ENCODE data around the gene PNMA6F. TPM values are rescaled to one million over a fixed set of nuclear protein-coding genes. Genes with fewer than 3 reads are reported as not detected.
"Not testable (repeated sequence)": the region's sequence is repeated elsewhere in the genome, so short reads cannot be mapped to it uniquely, and the experiment has no call there.

The PNMA6F gene
- polyA plus RNA-seq, 1 experiment = not detected

DNA sequence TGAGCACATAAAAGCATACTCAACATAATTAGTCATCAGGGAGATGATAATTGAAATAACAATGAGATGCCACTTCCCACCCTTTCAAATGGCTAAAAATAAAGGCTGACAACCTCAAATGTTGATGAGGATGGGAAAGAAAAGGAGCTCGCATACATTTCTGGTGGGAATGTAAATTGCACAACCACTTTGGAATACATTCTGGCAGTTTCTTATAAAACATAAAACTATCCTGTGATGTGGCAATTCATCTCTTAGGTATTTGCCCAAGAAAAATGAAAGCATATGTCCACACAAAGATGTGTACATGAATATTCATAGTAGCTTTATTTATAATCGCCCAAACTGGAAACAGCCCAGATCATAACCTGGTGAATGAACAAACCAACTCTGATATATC, 11.7 kb upstream of the PNMA6F start:
- CTCF ChIA-PET = interaction anchor here (1.0 kb wide), 1 partner anchor 161 kb away, joined by 3 read pairs; the partner anchor contains the start of gene BGN
- POLR2A ChIA-PET = no interaction called here
- TF ChIP-seq, protein P1, sequence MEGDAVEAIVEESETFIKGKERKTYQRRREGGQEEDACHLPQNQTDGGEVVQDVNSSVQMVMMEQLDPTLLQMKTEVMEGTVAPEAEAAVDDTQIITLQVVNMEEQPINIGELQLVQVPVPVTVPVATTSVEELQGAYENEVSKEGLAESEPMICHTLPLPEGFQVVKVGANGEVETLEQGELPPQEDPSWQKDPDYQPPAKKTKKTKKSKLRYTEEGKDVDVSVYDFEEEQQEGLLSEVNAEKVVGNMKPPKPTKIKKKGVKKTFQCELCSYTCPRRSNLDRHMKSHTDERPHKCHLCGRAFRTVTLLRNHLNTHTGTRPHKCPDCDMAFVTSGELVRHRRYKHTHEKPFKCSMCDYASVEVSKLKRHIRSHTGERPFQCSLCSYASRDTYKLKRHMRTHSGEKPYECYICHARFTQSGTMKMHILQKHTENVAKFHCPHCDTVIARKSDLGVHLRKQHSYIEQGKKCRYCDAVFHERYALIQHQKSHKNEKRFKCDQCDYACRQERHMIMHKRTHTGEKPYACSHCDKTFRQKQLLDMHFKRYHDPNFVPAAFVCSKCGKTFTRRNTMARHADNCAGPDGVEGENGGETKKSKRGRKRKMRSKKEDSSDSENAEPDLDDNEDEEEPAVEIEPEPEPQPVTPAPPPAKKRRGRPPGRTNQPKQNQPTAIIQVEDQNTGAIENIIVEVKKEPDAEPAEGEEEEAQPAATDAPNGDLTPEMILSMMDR (IDR thresholded peaks at IDR 0.05; ENCODE audit: low read depth, low read length) = no peak
- H3K9me3 ChIP-seq (ENCODE audit: control insufficient read depth, insufficient read depth, low read length) = no peaks in the 10 kb centered on the region
- H3K4me3 ChIP-seq (ENCODE audit: low read depth, low read length) = peak overlapping the region; percentile 58; the same call in 1 of the 2 replicates
- no peak for DNase-seq (ENCODE audit: low read depth, low spot score)
- peaks cover 8% of the 10 kb centered on the region for H3K27me3 ChIP-seq (ENCODE audit: control insufficient read depth, insufficient read depth, low read length)
- no peak overlapping the region for H3K27ac ChIP-seq (ENCODE audit: low read depth, low read length)

GRCh38 chrX:153327561-153327960, 6.0 kb upstream of the PNMA6F start:
- CTCF ChIA-PET = no interaction called here
- Histone ChIP-seq H3K27ac (ENCODE audit: low read depth, low read length) (no peak overlapping the region), H3K9me3 (ENCODE audit: control insufficient read depth, insufficient read depth, low read length) (no peaks in the 10 kb centered on the region), H3K4me3 (ENCODE audit: low read depth, low read length) (no peak overlapping the region), H3K27me3 (ENCODE audit: control insufficient read depth, insufficient read depth, low read length) (peaks cover 17% of the 10 kb centered on the region)
- POLR2A ChIA-PET = no interaction called here
- TF ChIP-seq, protein P1 (IDR thresholded peaks at IDR 0.05; ENCODE audit: low read depth, low read length) = no peak
- no peak for DNase-seq (ENCODE audit: low read depth, low spot score)

- ChIA-PET POLR2A (no interaction called here), CTCF (no interaction called here)
- TF ChIP-seq, protein P1 (IDR thresholded peaks at IDR 0.05; ENCODE audit: low read depth, low read length) = no peak
- peaks cover 12% of the 10 kb centered on the region for H3K27me3 ChIP-seq (ENCODE audit: control insufficient read depth, insufficient read depth, low read length)
- no peak overlapping the region for H3K27ac ChIP-seq (ENCODE audit: low read depth, low read length)
- H3K9me3 ChIP-seq (ENCODE audit: control insufficient read depth, insufficient read depth, low read length) = no peaks in the 10 kb centered on the region
- H3K4me3 ChIP-seq (ENCODE audit: low read depth, low read length) = no peak overlapping the region
- no peak for DNase-seq (ENCODE audit: low read depth, low spot score)
Measured at GRCh38 chrX:153320555-153321184, 897 bp downstream of the PNMA6F start.

GRCh38 chrX:153320047-153320443, 1.5 kb downstream of the PNMA6F start:
- H3K27ac ChIP-seq (ENCODE audit: low read depth, low read length); H3K27me3 ChIP-seq (ENCODE audit: control insufficient read depth, insufficient read depth, low read length); POLR2A ChIA-PET; DNase-seq (ENCODE audit: low read depth, low spot score); CTCF ChIA-PET; H3K9me3 ChIP-seq (ENCODE audit: control insufficient read depth, insufficient read depth, low read length); H3K4me3 ChIP-seq (ENCODE audit: low read depth, low read length): not testable (repeated sequence)

DNA sequence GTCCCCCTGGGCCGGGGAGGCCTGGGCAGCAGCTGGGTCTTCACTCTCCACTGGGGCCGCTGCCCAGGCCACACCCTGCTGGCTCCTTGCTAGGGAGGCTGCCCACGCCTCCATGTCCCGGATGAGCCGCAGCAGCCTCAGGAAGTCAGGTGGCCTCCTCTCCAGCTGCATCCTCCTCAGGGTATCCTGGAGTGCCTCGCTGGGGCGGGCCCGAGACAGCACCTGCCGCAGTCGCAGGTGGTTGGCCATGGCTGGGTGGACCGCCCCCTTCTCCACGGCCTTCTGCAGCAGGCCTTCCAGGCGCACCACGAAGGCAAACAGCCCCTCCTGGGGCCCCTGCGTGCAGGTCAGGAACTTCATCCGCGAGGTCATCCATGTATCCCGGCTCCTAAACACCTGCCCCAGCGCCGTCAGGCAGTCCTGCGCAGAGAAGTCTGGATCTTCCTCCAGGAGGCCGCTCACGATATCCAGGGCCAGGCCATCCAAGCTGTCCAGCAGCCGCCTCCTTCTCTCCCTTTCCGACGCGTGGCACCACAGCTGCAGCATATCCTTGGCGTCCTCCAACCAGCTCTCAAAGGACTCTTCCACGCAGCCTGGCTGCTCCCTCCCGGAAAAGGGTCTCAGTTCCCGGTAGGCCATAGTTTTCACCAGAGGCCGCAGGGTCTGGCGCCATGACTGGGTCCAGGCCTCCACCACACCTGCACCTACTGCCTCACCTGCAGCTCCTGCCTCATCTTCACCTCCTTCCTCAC, 2.1 kb downstream of the PNMA6F start:
- DNase-seq (ENCODE audit: low read depth, low spot score) = no peak
- Histone ChIP-seq H3K27me3 (ENCODE audit: control insufficient read depth, insufficient read depth, low read length) (peaks cover 7% of the 10 kb centered on the region), H3K9me3 (ENCODE audit: control insufficient read depth, insufficient read depth, low read length) (no peaks in the 10 kb centered on the region), H3K27ac (ENCODE audit: low read depth, low read length) (no peak overlapping the region), H3K4me3 (ENCODE audit: low read depth, low read length) (no peak overlapping the region)
- TF ChIP-seq, protein P1 (IDR thresholded peaks at IDR 0.05; ENCODE audit: low read depth, low read length) = no peak
- ChIA-PET POLR2A (no interaction called here), CTCF (no interaction called here)

All from AG04450 (cell line).